ENCODE results near the gene ACYP2.

DNA sequence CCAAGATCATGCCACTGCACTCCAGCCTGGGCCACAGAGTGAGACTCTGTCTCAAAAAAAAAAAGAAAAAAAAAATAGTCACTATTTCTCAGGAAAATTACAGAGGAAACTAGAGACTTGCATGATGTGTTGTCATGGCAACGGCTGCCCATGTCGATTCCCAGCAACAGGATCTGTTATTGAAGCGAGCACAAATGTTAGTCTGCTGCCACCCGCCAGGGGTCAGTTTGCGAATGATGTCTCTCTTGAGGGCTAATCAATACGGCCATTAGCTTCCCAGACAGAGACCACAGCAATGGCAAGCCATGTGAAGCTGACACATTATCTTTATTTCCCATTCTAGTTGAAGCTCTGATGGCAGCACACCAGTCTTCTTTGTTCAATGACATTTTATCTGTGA, 32.4 kb upstream of the ACYP2 start:
- TF ChIP-seq POLR2AphosphoS5 (IDR thresholded peaks at IDR 0.05) (no peak), POLR2A (IDR thresholded peaks at IDR 0.05; ENCODE audit: low read depth) (no peak)
